ENCODE measurements around the gene OTUD4.
"Not testable (repeated sequence)": the region's sequence is repeated elsewhere in the genome, so short reads cannot be mapped to it uniquely, and the experiment has no call there.

The OTUD4 gene

GRCh38 chr4:145180298-145181090, at the start of gene OTUD4:
Gene OTUD4 (minus strand): TSS chr4:145180589. CDS start chr4:145179973, 616 bp downstream.
- peak; percentile 92 for DNase-seq

- DNase-seq: not testable (repeated sequence)
Measured at GRCh38 chr4:145223228-145223627, 42.8 kb upstream of the OTUD4 start.

- DNase-seq: not testable (repeated sequence)
Measured at GRCh38 chr4:145221529-145221928, 41.1 kb upstream of the OTUD4 start.

GRCh38 chr4:145219090-145219489, 38.7 kb upstream of the OTUD4 start:
- no peak for DNase-seq

- DNase-seq: no peak
Measured at GRCh38 chr4:145218251-145218650, 37.9 kb upstream of the OTUD4 start.

- no peak for DNase-seq
Measured at GRCh38 chr4:145217349-145217748, 37.0 kb upstream of the OTUD4 start.

- no peak for DNase-seq
Measured at GRCh38 chr4:145216535-145216934, 36.1 kb upstream of the OTUD4 start.

GRCh38 chr4:145213245-145213644, 32.9 kb upstream of the OTUD4 start:
- no peak for DNase-seq

- DNase-seq: no peak
Measured at GRCh38 chr4:145207934-145208333, 27.5 kb upstream of the OTUD4 start.

GRCh38 chr4:145203410-145203809, 23.0 kb upstream of the OTUD4 start:
- no peak for DNase-seq

GRCh38 chr4:145200366-145200765, 20.0 kb upstream of the OTUD4 start:
- DNase-seq: no peak

- no peak for DNase-seq
Measured at GRCh38 chr4:145199051-145199716, 18.8 kb upstream of the OTUD4 start.

- DNase-seq: no peak
Measured at GRCh38 chr4:145196747-145197146, 16.4 kb upstream of the OTUD4 start.

GRCh38 chr4:145195167-145195952, 15.0 kb upstream of the OTUD4 start:
- DNase-seq: no peak

- no peak for DNase-seq
Measured at GRCh38 chr4:145189981-145190380, 9.6 kb upstream of the OTUD4 start.

GRCh38 chr4:145186729-145187128, 6.3 kb upstream of the OTUD4 start:
- DNase-seq: no peak

GRCh38 chr4:145183581-145183980, 3.2 kb upstream of the OTUD4 start:
- no peak for DNase-seq

GRCh38 chr4:145183023-145183422, 2.6 kb upstream of the OTUD4 start:
- DNase-seq: no peak

- DNase-seq: no peak
Measured at GRCh38 chr4:145182222-145182621, 1.8 kb upstream of the OTUD4 start.

- no peak for DNase-seq
Measured at GRCh38 chr4:145181091-145181501, 707 bp upstream of the OTUD4 start.

GRCh38 chr4:145179861-145180297, 510 bp downstream of the OTUD4 start:
- DNase-seq: not testable (repeated sequence)

GRCh38 chr4:145179281-145179860, 1.0 kb downstream of the OTUD4 start:
- peak; percentile 70 for DNase-seq

- DNase-seq: no peak
Measured at GRCh38 chr4:145178740-145179280, 1.6 kb downstream of the OTUD4 start.

Data from activated T-cell treated with anti-CD3 and anti-CD28 coated beads for 4 hours (primary cell).